ENCODE measurements around the gene MEF2C.

DNA sequence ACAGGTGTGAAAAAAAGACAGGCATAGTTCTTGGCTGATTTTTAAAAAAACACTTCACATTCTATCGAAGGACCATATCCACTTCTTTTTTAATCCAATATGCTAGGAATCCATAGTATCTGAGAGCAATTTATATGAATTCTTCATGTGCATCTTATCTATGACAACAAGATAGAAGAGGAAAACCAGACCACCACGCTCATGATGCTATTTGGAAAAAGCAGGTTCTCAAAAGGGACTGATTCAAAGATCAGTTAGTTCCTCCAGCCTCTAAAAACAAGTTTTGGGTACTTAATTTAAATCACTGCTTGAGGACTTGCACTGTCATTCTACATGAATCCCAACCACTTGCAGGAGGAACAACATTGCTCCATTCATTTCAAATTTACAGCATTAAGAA, 6.3 kb downstream of the MEF2C start:
- TF ChIP-seq, protein P1, sequence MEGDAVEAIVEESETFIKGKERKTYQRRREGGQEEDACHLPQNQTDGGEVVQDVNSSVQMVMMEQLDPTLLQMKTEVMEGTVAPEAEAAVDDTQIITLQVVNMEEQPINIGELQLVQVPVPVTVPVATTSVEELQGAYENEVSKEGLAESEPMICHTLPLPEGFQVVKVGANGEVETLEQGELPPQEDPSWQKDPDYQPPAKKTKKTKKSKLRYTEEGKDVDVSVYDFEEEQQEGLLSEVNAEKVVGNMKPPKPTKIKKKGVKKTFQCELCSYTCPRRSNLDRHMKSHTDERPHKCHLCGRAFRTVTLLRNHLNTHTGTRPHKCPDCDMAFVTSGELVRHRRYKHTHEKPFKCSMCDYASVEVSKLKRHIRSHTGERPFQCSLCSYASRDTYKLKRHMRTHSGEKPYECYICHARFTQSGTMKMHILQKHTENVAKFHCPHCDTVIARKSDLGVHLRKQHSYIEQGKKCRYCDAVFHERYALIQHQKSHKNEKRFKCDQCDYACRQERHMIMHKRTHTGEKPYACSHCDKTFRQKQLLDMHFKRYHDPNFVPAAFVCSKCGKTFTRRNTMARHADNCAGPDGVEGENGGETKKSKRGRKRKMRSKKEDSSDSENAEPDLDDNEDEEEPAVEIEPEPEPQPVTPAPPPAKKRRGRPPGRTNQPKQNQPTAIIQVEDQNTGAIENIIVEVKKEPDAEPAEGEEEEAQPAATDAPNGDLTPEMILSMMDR (conservative IDR thresholded peaks at IDR 0.05; ENCODE audit: low read depth in 2 of 2), result no peak
- TF ChIP-seq POLR2AphosphoS5 (IDR thresholded peaks at IDR 0.05; ENCODE audit: low read depth) (no peak), EZH2 (IDR thresholded peaks at IDR 0.05; ENCODE audit: low read depth, unreplicated experiment) (no peak), EZH2phosphoT487 (IDR thresholded peaks at IDR 0.05; ENCODE audit: unreplicated experiment) (no peak), NANOG (IDR thresholded peaks at IDR 0.05; ENCODE audit: borderline replicate concordance) (no peak), CREB1 (CRISPR knock-in tag; IDR thresholded peaks at IDR 0.05; ENCODE audit: low read depth) (no peak), ZNF114 (CRISPR knock-in tag; IDR thresholded peaks at IDR 0.05) (no peak), ZNF331 (CRISPR knock-in tag; IDR thresholded peaks at IDR 0.05; ENCODE audit: low read depth) (no peak), JUNB (IDR thresholded peaks at IDR 0.05; ENCODE audit: unreplicated experiment) (no peak), STAT1 (IDR thresholded peaks at IDR 0.05; ENCODE audit: unreplicated experiment) (no peak)
- TF ChIP-seq, protein P2, sequence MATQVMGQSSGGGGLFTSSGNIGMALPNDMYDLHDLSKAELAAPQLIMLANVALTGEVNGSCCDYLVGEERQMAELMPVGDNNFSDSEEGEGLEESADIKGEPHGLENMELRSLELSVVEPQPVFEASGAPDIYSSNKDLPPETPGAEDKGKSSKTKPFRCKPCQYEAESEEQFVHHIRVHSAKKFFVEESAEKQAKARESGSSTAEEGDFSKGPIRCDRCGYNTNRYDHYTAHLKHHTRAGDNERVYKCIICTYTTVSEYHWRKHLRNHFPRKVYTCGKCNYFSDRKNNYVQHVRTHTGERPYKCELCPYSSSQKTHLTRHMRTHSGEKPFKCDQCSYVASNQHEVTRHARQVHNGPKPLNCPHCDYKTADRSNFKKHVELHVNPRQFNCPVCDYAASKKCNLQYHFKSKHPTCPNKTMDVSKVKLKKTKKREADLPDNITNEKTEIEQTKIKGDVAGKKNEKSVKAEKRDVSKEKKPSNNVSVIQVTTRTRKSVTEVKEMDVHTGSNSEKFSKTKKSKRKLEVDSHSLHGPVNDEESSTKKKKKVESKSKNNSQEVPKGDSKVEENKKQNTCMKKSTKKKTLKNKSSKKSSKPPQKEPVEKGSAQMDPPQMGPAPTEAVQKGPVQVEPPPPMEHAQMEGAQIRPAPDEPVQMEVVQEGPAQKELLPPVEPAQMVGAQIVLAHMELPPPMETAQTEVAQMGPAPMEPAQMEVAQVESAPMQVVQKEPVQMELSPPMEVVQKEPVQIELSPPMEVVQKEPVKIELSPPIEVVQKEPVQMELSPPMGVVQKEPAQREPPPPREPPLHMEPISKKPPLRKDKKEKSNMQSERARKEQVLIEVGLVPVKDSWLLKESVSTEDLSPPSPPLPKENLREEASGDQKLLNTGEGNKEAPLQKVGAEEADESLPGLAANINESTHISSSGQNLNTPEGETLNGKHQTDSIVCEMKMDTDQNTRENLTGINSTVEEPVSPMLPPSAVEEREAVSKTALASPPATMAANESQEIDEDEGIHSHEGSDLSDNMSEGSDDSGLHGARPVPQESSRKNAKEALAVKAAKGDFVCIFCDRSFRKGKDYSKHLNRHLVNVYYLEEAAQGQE (IDR thresholded peaks at IDR 0.05; ENCODE audit: unreplicated experiment), result no peak
- TF ChIP-seq, protein P3, sequence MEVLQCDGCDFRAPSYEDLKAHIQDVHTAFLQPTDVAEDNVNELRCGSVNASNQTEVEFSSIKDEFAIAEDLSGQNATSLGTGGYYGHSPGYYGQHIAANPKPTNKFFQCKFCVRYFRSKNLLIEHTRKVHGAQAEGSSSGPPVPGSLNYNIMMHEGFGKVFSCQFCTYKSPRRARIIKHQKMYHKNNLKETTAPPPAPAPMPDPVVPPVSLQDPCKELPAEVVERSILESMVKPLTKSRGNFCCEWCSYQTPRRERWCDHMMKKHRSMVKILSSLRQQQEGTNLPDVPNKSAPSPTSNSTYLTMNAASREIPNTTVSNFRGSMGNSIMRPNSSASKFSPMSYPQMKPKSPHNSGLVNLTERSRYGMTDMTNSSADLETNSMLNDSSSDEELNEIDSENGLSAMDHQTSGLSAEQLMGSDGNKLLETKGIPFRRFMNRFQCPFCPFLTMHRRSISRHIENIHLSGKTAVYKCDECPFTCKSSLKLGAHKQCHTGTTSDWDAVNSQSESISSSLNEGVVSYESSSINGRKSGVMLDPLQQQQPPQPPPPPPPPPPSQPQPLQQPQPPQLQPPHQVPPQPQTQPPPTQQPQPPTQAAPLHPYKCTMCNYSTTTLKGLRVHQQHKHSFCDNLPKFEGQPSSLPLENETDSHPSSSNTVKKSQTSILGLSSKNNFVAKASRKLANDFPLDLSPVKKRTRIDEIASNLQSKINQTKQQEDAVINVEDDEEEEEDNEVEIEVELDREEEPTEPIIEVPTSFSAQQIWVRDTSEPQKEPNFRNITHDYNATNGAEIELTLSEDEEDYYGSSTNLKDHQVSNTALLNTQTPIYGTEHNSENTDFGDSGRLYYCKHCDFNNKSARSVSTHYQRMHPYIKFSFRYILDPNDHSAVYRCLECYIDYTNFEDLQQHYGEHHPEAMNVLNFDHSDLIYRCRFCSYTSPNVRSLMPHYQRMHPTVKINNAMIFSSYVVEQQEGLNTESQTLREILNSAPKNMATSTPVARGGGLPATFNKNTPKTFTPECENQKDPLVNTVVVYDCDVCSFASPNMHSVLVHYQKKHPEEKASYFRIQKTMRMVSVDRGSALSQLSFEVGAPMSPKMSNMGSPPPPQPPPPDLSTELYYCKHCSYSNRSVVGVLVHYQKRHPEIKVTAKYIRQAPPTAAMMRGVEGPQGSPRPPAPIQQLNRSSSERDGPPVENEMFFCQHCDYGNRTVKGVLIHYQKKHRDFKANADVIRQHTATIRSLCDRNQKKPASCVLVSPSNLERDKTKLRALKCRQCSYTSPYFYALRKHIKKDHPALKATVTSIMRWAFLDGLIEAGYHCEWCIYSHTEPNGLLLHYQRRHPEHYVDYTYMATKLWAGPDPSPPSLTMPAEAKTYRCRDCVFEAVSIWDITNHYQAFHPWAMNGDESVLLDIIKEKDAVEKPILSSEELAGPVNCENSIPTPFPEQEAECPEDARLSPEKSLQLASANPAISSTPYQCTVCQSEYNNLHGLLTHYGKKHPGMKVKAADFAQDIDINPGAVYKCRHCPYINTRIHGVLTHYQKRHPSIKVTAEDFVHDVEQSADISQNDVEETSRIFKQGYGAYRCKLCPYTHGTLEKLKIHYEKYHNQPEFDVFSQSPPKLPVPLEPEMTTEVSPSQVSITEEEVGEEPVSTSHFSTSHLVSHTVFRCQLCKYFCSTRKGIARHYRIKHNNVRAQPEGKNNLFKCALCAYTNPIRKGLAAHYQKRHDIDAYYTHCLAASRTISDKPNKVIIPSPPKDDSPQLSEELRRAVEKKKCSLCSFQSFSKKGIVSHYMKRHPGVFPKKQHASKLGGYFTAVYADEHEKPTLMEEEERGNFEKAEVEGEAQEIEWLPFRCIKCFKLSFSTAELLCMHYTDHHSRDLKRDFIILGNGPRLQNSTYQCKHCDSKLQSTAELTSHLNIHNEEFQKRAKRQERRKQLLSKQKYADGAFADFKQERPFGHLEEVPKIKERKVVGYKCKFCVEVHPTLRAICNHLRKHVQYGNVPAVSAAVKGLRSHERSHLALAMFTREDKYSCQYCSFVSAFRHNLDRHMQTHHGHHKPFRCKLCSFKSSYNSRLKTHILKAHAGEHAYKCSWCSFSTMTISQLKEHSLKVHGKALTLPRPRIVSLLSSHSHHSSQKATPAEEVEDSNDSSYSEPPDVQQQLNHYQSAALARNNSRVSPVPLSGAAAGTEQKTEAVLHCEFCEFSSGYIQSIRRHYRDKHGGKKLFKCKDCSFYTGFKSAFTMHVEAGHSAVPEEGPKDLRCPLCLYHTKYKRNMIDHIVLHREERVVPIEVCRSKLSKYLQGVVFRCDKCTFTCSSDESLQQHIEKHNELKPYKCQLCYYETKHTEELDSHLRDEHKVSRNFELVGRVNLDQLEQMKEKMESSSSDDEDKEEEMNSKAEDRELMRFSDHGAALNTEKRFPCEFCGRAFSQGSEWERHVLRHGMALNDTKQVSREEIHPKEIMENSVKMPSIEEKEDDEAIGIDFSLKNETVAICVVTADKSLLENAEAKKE (CRISPR knock-in tag; IDR thresholded peaks at IDR 0.05), result no peak
